ENCODE data around the gene MRPS23. TPM values are rescaled to one million over a fixed set of nuclear protein-coding genes. Genes with fewer than 3 reads are reported as not detected.

The MRPS23 gene
- total RNA-seq, 3 donors from 2014 or later (not counting 1 experiment from before 2014, with no cell fraction given) = 12.8 to 17.3 (median 17.2) TPM

DNA sequence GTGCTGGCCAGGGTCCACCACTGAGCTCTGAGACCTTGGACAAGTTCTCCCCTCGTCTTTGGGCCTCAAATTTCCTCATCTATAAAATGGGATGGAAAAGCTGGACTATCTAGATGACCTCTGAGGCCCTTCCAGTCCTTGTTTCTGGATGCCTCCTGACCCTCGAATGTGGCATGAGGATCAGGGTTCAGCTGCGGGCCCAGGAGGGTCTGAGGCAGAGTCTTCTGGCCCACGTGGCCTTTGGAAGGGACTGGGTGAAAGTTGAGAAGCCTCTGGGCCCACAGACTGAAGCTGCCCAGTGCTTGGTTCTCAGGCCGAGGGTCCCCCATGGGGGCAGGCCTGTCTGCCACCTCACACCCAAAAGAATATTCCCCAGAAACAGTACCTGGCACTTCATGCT is 16.9 kb upstream of the MRPS23 start:
- H3K36me3 ChIP-seq (ENCODE audit: control insufficient read depth, insufficient read depth, low read length) = no peaks in the 10 kb centered on the region
- peaks cover 21 to 33% of the 10 kb centered on the region in 2 donors for H3K27me3 Mint-ChIP-seq (ENCODE audit: low read depth in 2 of 2)
- DNase-seq = no peak
- peaks cover 16% of the 10 kb centered on the region for H3K4me1 ChIP-seq (ENCODE audit: control insufficient read depth, insufficient read depth, low read length)
- peaks cover 9% of the 10 kb centered on the region for H3K27me3 ChIP-seq (ENCODE audit: control insufficient read depth, insufficient read depth, low read length)
- no peak overlapping the region for H3K4me3 ChIP-seq (ENCODE audit: low read length)
- TF ChIP-seq, protein P1, sequence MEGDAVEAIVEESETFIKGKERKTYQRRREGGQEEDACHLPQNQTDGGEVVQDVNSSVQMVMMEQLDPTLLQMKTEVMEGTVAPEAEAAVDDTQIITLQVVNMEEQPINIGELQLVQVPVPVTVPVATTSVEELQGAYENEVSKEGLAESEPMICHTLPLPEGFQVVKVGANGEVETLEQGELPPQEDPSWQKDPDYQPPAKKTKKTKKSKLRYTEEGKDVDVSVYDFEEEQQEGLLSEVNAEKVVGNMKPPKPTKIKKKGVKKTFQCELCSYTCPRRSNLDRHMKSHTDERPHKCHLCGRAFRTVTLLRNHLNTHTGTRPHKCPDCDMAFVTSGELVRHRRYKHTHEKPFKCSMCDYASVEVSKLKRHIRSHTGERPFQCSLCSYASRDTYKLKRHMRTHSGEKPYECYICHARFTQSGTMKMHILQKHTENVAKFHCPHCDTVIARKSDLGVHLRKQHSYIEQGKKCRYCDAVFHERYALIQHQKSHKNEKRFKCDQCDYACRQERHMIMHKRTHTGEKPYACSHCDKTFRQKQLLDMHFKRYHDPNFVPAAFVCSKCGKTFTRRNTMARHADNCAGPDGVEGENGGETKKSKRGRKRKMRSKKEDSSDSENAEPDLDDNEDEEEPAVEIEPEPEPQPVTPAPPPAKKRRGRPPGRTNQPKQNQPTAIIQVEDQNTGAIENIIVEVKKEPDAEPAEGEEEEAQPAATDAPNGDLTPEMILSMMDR (IDR thresholded peaks at IDR 0.05) = no peak
- H3K27ac Mint-ChIP-seq = no peak overlapping the region
- no peaks in the 10 kb centered on the region for H3K9me3 ChIP-seq (ENCODE audit: control insufficient read depth, insufficient read depth, low read length)
- H3K9me3 Mint-ChIP-seq = no peaks in the 10 kb centered on the region
- 84% methylated on average over 5 of the region's 5 CpGs for WGBS (ENCODE audit: insufficient coverage)
- no peaks in the 10 kb centered on the region for H3K4me1 Mint-ChIP-seq
- no peaks in the 10 kb centered on the region for H3K36me3 Mint-ChIP-seq
- intact Hi-C loops (cut with micrococcal nuclease) = no loop called here
- no peak for ATAC-seq
- H3K27ac ChIP-seq (ENCODE audit: low read length) = no peak overlapping the region
- no peak overlapping the region for H3K4me3 Mint-ChIP-seq

DNA sequence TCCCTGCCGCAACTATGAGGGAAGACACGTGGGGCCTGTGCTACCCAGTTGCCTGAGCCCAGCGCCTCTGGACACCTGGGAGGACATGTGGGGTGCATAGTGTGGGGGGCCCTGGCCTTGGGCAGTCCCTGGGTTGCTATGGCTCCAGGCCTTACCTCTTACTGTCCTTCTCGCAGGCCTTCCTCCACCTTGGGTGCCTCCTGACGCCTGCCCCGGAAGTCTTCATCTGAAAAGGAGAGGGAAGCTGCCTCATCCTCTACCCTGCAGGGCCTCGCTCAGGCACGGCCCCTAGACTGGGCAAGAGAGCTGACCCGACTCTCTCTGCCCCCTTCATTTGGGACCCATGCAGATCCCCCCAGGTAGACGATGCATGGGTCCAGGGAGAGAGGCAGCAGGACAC is 16.5 kb upstream of the MRPS23 start:
- peaks cover 9% of the 10 kb centered on the region for H3K27me3 ChIP-seq (ENCODE audit: control insufficient read depth, insufficient read depth, low read length)
- H3K27ac Mint-ChIP-seq = no peak overlapping the region
- DNase-seq = no peak
- no peak overlapping the region for H3K27ac ChIP-seq (ENCODE audit: low read length)
- H3K4me1 Mint-ChIP-seq = no peaks in the 10 kb centered on the region
- H3K4me3 Mint-ChIP-seq = no peak overlapping the region
- no peaks in the 10 kb centered on the region for H3K36me3 Mint-ChIP-seq
- ATAC-seq = no peak
- H3K9me3 Mint-ChIP-seq = no peaks in the 10 kb centered on the region
- no peaks in the 10 kb centered on the region for H3K36me3 ChIP-seq (ENCODE audit: control insufficient read depth, insufficient read depth, low read length)
- TF ChIP-seq, protein P1 (IDR thresholded peaks at IDR 0.05) = no peak
- no peaks in the 10 kb centered on the region for H3K9me3 ChIP-seq (ENCODE audit: control insufficient read depth, insufficient read depth, low read length)
- H3K4me1 ChIP-seq (ENCODE audit: control insufficient read depth, insufficient read depth, low read length) = peaks cover 19% of the 10 kb centered on the region
- H3K4me3 ChIP-seq (ENCODE audit: low read length) = no peak overlapping the region
- intact Hi-C loops (cut with micrococcal nuclease) = no loop called here
- H3K27me3 Mint-ChIP-seq (ENCODE audit: low read depth in 2 of 2) = peaks cover 23 to 33% of the 10 kb centered on the region in 2 donors
- 90% methylated on average over 10 of the region's 10 CpGs for WGBS (ENCODE audit: insufficient coverage)

DNA sequence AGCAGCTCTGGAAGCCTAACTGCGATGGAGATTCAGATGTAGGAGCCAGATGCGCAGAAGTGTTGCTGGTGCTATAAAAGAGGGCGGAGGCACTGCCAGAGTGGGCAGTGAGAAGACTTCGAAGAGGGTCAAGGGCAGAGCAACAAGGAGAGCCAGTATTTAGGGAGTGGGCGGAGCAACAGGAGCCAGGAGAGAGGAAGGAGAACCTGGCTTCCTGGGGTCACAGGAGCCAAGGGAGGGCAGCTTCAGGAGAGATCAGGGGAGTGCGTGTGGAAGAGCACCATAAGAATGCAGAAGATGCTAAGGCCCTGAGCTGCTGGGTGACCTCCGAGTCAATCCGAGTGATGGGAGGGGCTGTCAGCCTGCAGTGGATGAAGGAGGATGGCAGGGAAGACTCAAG is 14.4 kb upstream of the MRPS23 start:
- H3K27ac ChIP-seq (ENCODE audit: low read length) = no peak overlapping the region

More for the DNA sequence above, 14.4 kb upstream of the MRPS23 start:
- H3K27ac Mint-ChIP-seq = no peak overlapping the region
- H3K27me3 Mint-ChIP-seq (ENCODE audit: low read depth in 2 of 2) = peaks cover 29 to 35% of the 10 kb centered on the region in 2 donors
- Histone ChIP-seq H3K9me3 (ENCODE audit: control insufficient read depth, insufficient read depth, low read length) (no peaks in the 10 kb centered on the region), H3K4me1 (ENCODE audit: control insufficient read depth, insufficient read depth, low read length) (peaks cover 30% of the 10 kb centered on the region), H3K27me3 (ENCODE audit: control insufficient read depth, insufficient read depth, low read length) (peaks cover 9% of the 10 kb centered on the region), H3K36me3 (ENCODE audit: control insufficient read depth, insufficient read depth, low read length) (no peaks in the 10 kb centered on the region), H3K4me3 (ENCODE audit: low read length) (no peak overlapping the region)
- intact Hi-C loops (cut with micrococcal nuclease) = no loop called here
- no peaks in the 10 kb centered on the region for H3K36me3 Mint-ChIP-seq
- TF ChIP-seq, protein P1 (IDR thresholded peaks at IDR 0.05) = no peak
- no peak overlapping the region for H3K4me3 Mint-ChIP-seq
- no peaks in the 10 kb centered on the region for H3K9me3 Mint-ChIP-seq
- no peak for ATAC-seq
- WGBS (ENCODE audit: insufficient coverage) = 93% methylated on average over 8 of the region's 8 CpGs
- peaks cover 0 to 8% of the 10 kb centered on the region in 2 donors for H3K4me1 Mint-ChIP-seq
- DNase-seq = no peak

Measured in natural killer cell (primary cell).